HG03159 (cell line): ENCODE measurements around the gene PHF14.
"Not testable (repeated sequence)": the region's sequence is repeated elsewhere in the genome, so short reads cannot be mapped to it uniquely, and the experiment has no call there.

Experiments
- ATAC-seq: cut with Tn5 transposase; IDR thresholded peaks from one replicate; pipeline ENCODE4 v1.9.1; 2021; ENCODE audit warnings: mild to moderate bottlenecking, moderate library complexity; ENCODE audit not compliant: unreplicated experiment

The PHF14 gene

DNA sequence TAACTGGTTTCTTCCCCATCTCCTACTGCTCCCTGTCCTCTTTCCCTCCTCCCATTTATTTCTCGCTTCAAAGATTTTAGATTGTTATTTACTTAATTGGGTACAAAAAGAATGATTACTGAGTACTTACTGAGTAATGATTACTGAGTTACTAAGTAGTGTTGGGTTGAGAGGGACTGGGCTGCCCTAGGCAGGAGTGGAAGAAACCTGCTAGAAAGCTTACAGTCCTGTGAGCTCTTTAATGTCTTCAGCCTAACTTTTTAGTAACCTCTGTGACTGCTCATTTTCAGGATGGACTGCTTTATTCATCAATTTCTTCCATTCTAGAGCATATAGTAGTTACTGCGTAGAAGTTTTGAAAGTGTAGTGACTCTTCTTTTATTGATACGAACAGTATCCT lies 7.6 kb downstream of the PHF14 start:
- ATAC-seq = no peak

DNA sequence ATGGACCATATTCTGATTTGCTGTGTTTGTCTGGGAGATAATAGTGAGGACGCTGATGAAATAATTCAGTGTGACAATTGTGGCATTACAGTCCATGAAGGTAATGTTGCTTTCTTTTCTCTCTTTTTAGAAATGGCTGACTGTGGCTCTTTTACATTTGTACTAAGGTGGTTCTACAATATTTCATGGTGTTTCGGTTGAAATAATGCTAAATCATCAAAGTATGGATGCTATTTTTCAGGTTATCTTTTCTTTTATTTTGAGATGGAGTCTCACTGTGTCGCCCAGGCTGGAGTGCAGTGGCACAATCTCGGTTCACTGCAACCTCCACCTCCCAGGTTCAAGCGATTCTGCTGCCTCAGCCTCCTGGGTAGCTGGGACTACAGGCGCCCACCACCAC lies 17.1 kb downstream of the PHF14 start:
- ATAC-seq = not testable (repeated sequence)

DNA sequence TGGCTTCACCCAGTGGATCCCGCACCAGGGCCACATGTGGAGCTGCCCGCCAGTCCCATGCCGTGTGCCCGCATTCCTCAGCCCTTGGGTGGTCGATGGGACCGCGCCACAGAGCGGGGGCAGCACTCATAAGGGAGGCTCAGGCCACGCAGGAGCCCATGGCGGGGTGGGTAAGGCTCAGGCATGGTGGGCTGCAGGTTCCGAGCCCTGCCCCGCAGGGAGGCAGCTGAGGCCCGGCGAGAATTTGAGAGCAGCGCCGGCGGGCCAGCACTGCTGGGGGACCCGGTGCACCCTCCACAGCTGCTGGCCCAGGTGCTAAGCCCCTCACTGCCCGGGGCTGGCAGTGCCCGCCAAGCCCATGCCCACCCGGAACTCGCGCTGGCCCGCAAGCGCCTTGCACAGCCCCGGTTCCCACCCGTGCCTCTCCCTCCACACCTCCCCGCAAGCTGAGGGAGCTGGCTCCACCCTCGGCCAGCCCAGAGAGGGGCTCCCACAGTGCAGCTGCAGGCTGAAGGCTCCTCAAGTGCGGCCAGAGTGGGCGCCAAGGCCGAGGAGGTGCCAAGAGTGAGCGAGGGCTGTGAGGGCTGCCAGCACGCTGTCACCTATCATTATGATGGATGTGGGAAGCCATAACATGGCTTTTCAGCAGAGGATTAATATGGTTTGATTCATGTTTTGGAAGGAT lies 22.0 kb downstream of the PHF14 start:
- not testable (repeated sequence) for ATAC-seq

DNA sequence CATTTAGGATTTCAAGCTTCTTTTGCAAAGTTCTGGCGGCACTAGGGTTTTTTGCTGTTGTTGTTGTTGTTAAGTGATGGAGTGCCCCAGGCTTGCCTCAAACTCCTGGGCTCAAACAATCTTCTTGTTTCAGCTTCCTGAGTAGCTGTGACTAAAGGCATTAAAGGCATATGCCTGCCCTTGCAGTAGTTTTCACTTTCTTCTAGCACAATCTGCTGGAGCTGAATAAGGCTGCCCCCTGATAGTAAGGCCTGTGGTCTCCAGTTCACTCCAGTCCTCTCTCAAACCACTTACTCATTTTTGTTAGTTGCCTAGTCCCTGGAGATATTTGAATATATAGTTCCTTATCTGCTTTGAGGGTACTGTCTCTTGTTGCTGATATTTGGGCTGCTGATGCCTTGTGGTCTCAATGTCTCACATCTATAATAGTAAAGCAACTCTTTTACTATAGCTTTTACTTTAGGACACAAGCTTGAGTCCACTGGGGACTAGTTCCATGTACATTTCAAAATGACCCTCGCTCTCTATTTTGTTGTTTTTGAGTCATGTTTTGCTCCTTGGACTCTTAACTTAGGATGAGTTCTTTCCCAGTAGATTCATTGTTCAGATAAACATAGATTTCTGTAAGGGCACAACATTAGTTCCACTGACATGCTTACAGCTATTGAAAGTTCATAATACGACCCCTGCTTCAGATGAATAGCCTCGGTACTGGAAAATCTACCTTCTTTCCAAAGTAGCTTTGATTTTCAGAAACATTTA lies 25.5 kb downstream of the PHF14 start:
- ATAC-seq = peak; percentile 46

DNA sequence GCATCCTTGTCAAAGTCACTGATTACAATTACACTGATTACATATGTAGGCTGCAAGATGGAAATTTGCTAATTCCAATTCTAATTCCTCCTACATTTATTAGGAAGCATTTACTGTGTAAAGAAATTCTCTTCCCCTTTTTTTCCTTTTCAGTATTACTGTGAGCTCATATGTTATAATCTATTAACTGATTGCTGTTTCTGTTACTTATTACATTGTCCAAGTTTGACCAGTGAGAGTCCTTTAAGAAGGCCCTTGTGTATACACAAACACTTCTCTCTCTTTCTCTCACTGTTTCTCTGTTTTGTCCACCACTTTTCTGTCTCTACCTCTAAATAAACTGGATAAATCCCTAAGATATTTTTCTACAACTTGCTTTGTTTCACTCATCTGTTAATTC lies 31.5 kb downstream of the PHF14 start:
- ATAC-seq = no peak

DNA sequence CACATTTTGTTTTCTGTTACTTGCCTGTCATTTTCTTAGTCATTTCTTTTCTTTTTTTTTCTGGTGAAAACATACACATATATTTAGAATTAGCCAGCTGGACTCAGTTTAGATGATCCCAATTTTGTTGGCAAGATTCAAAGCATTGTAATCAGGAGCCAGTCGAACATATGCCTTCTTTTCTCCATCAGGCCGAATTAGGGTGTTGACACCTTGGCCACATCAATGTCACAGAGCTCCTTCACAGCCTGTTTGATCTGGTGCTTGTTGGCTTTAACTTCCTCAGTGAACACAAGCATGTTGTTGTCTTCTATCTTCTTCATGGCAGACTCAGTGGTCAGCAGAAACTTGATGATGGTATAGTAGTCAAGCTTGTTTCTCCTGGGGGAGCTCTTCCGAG lies 32.6 kb downstream of the PHF14 start:
- ATAC-seq = no peak

DNA sequence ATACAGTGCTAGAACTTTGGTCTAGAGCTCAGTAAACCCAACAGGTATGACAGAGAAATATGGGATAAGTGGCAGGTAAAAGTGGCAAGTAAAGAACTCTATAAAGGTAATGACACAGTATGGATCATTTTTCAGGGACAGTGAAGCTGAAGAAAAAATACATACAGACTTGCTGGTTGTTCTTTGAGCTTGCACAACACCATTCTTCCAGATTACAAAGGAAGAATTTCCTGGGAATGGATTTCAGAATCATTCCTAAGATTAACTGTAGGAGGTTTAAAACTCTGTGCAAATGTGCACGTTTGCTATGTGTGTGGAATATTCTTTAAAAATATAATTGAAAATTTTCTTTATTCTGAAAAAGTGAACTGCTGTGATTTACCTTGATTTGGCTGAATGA lies 36.0 kb downstream of the PHF14 start:
- ATAC-seq = no peak

DNA sequence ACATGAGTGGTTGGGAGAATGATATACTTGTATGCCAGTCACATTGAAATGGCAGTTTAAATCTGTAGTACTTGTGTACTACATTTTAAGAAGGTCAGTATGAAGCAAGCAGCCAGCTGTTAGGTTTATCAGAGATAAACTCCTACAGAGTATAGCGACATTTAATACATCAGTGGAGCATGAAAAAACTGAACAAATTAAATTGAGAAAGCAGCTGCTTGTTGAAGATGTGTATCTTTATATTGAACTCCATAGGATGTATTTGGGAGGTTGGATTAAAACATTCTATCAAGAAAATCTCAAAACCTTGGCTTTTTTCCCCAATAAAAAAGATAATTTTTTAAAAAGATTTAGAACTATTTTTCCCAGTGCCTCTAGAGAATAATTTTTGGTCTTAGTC lies 47.8 kb downstream of the PHF14 start:
- ATAC-seq = no peak

DNA sequence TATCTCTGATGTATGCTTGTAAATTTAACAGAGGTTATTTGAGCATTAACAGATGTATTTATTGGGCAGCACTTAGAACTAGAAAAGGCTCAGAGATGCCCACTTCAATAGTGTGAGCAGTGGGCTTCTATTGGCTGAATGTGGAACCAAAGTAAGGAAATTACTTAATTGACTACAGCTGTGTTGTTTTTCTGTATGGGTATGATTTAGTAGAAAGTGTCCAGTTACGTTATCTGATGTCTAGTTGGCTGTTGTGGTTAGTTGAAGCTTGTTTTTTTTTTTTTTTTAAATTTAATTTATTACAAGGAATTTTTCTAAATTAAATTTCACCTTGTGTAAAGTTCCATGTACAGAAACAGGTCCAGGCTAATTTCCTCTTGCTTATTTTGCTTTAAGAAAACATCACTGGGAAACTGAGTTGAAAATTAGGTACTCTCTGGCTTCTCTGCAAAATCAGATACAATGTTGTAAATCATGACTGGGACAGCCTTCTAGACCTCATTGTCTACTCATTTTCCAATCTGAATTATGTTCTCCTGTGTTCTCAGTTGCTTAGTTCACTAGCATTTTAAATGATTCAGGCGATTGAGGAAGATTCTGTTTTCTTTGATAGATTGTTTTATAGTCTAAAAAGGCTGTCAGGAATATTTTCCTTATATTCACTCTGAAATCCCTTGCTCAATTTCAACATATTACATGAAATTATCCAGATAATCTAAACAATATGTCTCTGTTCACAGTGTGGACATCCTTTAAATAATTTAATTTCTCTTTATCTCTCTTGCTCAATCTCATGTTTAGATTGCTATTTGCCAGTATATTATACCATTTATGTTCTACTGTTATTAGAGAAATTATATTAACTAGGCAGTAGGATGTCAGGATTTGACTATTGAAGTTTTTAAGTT lies 53.0 kb downstream of the PHF14 start:
- ATAC-seq = no peak

DNA sequence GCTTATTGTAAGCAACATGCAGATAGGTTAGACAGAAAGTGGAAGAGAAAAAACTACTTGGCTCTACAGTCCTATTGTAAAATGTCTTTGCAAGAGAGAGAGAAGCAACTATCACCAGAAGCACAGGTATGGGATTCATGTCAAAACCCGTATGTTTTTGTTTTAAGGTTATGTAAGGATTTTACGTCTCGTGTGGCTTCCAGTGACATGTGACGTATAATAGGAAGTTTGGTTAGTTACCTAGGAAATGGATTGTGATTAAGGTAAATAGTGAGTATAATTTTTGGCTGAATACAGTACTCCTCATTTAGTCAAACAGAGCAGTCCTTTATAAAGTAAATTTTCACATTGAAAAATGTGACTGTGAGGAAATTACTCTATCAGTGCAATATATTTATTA lies 62.0 kb downstream of the PHF14 start:
- ATAC-seq = no peak

DNA sequence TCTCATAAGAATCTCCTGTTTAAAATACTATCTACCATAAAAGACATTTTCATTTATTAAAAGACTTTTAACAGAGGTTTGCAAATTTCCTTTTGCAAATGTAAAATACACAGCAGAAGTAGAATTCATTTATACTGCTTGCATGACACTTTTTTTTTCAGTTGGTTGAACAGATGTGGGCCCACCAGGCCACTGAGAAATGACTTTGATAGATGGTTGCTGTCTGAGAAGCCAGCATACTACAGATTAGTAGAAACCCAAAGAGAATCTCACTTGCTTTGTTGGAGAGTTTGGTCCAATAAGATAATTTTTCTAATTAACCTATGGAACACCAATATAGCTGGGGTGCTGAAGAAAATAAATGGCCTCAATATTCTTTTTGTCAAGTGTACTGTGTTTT lies 66.3 kb downstream of the PHF14 start:
- ATAC-seq = no peak

DNA sequence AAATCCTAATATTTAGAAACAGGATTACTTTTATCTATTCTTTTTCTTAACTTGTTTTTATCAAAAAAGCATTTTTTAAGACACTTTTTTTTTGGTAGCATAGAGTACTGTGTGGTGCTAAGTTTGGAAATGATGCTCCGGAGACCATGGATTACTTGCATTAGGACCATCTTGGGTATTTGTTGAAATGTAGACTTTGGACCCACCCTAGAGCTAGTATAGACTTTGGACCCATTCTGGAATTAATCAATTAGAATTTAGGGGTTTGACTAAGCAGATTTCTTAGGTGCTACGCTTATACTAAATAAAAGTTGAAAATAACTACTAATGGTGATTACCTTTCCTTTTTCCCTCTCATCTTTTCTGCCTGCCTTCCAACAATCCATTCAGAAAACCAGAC lies 80.4 kb downstream of the PHF14 start:
- ATAC-seq = no peak

DNA sequence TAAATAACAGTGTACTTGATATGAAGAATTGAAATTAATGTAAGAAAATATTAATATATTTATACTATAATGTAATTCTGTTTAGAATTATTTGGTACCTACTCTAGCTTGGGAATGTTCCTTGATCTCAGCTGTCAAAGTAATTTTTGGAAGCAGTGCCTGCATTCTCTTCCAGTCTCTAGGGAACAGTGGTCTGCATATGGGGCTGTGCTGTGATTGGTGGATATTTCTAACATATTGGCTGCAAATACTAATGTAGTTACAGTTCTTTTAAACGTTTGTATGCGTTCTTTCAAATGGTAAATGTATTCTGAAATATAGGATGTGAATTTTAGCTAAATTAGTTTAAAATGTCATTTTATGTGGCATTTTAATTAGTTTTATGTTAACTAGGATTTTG lies 87.2 kb downstream of the PHF14 start:
- ATAC-seq = no peak

DNA sequence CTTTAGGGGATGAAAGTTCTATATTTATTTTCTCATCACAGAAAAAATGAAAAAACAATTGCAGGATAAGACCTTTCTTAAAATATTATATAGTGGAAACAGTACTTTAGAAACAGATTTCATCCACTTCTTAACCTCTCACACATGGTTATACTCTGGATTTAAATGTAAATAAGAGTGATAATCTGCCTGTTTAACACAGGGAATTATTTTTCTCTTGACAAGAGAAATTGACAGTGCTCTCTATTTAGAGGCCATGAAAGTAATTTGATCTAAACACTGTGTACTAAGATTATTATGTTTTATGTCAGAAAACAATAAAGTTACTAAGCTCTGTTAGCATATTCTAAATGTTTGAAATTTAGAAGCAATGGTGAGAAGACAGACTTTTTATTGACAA lies 88.4 kb downstream of the PHF14 start:
- ATAC-seq = no peak

DNA sequence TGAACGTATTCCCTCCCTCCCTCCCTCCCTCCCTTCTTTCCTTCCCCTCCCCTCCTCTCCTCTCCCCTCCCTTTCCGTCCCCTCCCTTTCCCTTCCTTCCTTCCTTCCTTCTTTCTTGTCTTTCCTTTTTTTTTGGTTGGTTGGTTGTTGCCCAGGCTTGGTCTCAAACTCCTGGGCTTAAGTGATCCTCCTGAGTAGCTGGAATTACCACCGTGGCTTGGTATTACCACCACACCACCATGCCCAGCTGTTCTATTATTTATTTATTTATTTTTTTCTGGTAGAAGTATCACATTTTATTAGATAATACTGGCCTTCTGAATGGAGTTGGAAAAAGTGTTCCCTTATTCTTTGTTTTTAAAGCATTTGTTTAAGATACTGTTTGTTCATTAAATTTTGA lies 95.9 kb downstream of the PHF14 start:
- ATAC-seq = no peak

DNA sequence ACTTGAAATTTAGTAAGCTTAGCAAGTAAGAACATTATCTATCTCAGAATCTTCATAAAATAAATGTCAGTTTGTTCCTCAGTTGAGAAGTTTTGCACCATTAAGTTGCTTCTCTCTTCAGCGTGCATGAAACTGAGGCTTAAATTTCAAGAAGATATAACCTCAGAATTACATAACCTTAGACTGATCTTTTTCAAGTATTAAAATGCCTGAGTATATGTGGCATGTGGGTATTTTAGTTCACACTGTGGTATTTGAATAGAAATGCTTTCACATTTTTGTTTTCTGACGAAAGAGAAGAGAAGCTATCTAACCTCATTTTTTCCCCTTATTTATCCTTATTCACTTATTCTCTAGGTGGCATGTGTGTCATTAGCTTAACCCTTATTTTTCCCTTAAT lies 104.1 kb downstream of the PHF14 start:
- no peak for ATAC-seq

DNA sequence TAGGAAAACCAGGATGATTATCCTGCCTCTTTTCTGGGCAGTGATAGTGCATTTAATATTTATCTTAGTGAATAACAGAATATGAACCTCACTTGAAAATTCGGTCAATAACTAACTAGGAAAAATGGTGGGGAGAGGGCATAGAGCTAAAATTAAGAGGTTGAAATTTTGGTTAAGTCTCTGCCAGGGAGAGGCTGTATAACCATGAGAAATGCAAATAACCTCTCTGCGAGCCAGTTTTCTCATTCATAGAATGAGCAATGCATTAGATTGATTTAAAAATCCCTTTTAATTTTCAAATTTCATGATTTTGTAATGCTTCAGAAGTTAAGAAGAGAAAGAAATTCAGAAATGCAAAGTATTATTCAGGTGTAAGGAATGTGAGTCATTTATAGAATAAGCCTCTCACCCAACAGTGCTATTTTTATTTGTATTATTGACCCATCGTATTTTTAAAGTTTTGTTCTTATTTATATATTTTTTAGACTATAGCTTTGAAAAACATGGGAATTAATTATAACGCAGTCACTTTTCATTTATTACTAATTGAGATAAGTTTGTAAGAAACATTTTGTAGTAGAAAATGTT lies 104.7 kb downstream of the PHF14 start:
- ATAC-seq = peak; percentile 55

DNA sequence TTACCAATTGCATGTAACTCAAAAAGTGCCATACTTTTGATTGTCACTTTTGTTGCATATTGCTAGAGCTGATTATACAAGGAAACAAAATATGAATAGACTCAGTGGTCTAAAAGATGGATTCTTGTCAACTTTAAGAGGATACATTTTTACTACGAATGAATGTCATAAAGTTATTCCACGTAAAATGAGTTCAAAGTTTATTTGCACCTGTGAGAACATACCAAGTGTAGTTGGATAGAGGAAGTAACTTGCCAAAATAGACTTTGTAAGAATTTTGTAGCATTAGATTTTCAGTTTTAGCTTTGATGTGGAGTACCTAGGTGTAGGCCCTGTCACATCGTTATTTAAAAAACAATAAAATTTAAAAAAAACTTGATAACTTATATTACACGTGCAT lies 106.2 kb downstream of the PHF14 start:
- no peak for ATAC-seq

DNA sequence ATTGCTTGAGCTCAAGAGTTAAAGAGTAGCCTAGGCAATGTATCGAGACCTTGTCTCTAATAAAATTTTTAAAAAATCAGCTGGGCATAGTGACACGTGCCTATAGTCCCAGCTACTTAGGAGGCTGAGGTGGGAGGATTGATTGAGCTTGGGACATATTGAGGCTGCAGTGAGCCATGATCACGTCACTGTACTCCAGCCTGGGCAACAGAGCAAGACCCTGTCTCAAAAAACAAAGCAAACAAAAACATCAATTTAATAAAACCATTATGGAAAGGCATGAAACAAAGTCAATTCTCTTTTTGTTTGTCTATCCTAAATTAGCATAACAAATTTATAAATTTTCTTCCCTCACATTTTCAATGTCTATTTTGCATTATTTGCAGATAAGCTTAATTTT lies 108.4 kb downstream of the PHF14 start:
- ATAC-seq = no peak

DNA sequence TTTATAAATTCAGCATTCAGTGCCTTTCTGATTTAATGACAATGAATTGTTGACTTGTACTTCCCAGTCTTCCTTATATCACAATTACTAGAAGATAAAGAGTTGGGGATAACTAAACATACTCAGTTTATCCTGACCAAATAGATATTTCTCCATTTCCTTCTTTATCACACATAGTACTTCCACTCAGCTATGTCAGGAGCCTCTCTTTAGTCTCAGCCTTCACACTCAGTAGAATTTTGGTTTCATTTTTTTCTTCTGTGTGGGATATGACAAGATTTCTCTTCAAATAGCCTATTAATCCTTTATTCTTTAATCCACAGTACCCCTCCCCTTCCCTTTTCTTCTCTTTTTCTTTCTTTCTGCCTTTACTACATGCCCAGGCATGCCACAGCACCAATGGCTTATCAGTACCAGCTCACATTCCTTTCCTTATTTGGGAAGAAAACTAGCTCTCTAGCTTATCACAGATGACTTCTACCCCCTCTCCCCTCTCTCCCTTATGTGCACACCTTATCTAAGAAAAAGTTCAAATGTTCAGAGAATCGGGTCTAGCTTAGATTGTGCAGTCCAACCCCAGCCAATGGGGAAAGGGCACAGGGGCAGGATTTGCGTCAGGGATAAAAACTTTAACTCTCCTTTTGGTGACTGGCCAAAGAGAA lies 109.0 kb downstream of the PHF14 start:
- ATAC-seq = no peak

DNA sequence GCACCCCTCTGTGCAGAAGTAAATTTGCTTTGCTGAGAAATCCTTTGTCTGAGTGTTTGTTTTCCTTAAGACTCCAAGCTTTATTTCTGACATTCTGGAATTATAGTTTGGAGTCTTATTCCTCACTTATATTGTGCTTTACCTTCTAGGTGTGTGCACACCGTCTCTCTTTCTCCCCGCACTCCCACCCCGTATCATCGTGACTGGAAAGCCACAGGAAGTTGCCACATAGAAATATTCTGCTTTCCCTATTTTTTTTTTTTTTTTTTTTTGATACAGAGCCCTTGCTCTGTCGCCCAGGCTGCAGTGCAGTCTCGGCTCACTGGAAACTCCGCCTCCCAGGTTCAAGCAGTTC lies 109.5 kb downstream of the PHF14 start:
- no peak for ATAC-seq
